H9 (cell line): Measurements from ENCODE around the gene SHISA7. TPM values are rescaled to one million over a fixed set of nuclear protein-coding genes. Genes with fewer than 3 reads are reported as not detected.

ENCODE experiments used
- DNase-seq: peaks from one replicate; pipeline ENCODE4 v3.0.0-alpha.2; 2017
- H2AFZ ChIP-seq: one replicate; pipeline ENCODE4 v1.6.1; 2013; ENCODE audit warnings: mild to moderate bottlenecking, low read length, control low read depth, moderate library complexity
- H2AK5ac ChIP-seq: 2 replicates; pipeline ENCODE4 v1.6.1; 2013; ENCODE audit warnings: low read length, control low read depth, mixed read lengths; ENCODE audit not compliant: insufficient read length
- H2BK120ac ChIP-seq: one replicate; pipeline ENCODE4 v1.6.1; 2013; ENCODE audit warnings: low read depth, mild to moderate bottlenecking, low read length, control low read depth, inconsistent platforms; ENCODE audit not compliant: poor library complexity, severe bottlenecking
- H2BK12ac ChIP-seq: 2 replicates; pipeline ENCODE4 v1.6.1; 2013; ENCODE audit warnings: low read length, control low read depth, mixed read lengths, low read depth; ENCODE audit not compliant: insufficient read length
- H2BK15ac ChIP-seq: 2 replicates; pipeline ENCODE4 v1.6.1; 2013; ENCODE audit warnings: low read depth, low read length, control low read depth
- H2BK20ac ChIP-seq: one replicate; pipeline ENCODE4 v1.6.1; 2013; ENCODE audit warnings: low read depth, mild to moderate bottlenecking, low read length, control low read depth, inconsistent platforms; ENCODE audit not compliant: poor library complexity, severe bottlenecking
- H2BK5ac ChIP-seq: 2 replicates; pipeline ENCODE4 v1.6.1; 2013; ENCODE audit warnings: low read length, control low read depth, mixed read lengths; ENCODE audit not compliant: insufficient read length
- H3K14ac ChIP-seq: 2 replicates; pipeline ENCODE4 v1.6.1; 2013; ENCODE audit warnings: low read length, control low read depth; ENCODE audit not compliant: insufficient read depth
- H3K18ac ChIP-seq: 2 replicates; pipeline ENCODE4 v1.6.1; 2013; ENCODE audit warnings: low read depth, mild to moderate bottlenecking, mixed read lengths, low read length, control low read depth; ENCODE audit not compliant: insufficient read length
- H3K23ac ChIP-seq: 2 replicates; pipeline ENCODE4 v1.6.1; 2013; ENCODE audit warnings: low read length, control low read depth, mixed read lengths, low read depth; ENCODE audit not compliant: insufficient read length
- H3K23me2 ChIP-seq: 2 replicates; pipeline ENCODE4 v1.6.1; 2013; ENCODE audit warnings: low read depth, mild to moderate bottlenecking, mixed read lengths, low read length, control low read depth; ENCODE audit not compliant: insufficient read length, poor library complexity, severe bottlenecking
- H3K27ac ChIP-seq: 2 replicates; pipeline ENCODE4 v1.5.1; 2013; ENCODE audit warnings: low read length, control low read depth, mixed read lengths, low read depth; ENCODE audit not compliant: insufficient read length
- H3K27me3 ChIP-seq: 2 replicates; pipeline ENCODE4 v1.6.1; 2013; ENCODE audit warnings: low read length, control low read depth, inconsistent platforms; ENCODE audit not compliant: insufficient read depth
- H3K4ac ChIP-seq: 2 replicates; pipeline ENCODE4 v1.6.1; 2013; ENCODE audit warnings: low read depth, mild to moderate bottlenecking, control low read depth, inconsistent platforms, low read length, moderate library complexity
- H3K4me1 ChIP-seq: 2 replicates; pipeline ENCODE4 v1.6.1; 2013; ENCODE audit warnings: low read length, control low read depth, inconsistent platforms; ENCODE audit not compliant: insufficient read depth
- H3K4me2 ChIP-seq: 2 replicates; pipeline ENCODE4 v1.6.1; 2013; ENCODE audit warnings: low read length, control low read depth, mixed read lengths; ENCODE audit not compliant: insufficient read length, insufficient read depth
- H3K56ac ChIP-seq: 2 replicates; pipeline ENCODE4 v1.6.1; 2013; ENCODE audit warnings: low read depth, mild to moderate bottlenecking, mixed read lengths, low read length, control low read depth; ENCODE audit not compliant: insufficient read length
- H3K79me1 ChIP-seq: 2 replicates; pipeline ENCODE4 v1.6.1; 2013; ENCODE audit warnings: low read depth, mild to moderate bottlenecking, moderate library complexity, low read length, control low read depth, inconsistent platforms; ENCODE audit not compliant: insufficient read depth, poor library complexity, severe bottlenecking
- H3K79me2 ChIP-seq: 2 replicates; pipeline ENCODE4 v1.6.1; 2013; ENCODE audit warnings: low read length, control low read depth, inconsistent platforms; ENCODE audit not compliant: insufficient read depth
- H3K9ac ChIP-seq: 2 replicates; pipeline ENCODE4 v1.6.1; 2013; ENCODE audit warnings: low read length, control low read depth, mixed read lengths; ENCODE audit not compliant: insufficient read length; ENCODE audit errors: extremely low read depth
- H3K9me3 ChIP-seq: one replicate; pipeline ENCODE4 v1.6.1; 2013; ENCODE audit warnings: low read depth, low read length, inconsistent platforms; ENCODE audit not compliant: control insufficient read depth
- H3T11ph ChIP-seq: one replicate; pipeline ENCODE4 v1.6.1; 2013; ENCODE audit warnings: mild to moderate bottlenecking, low read length, control low read depth, inconsistent platforms
- H4K20me1 ChIP-seq: one replicate; pipeline ENCODE4 v1.6.1; 2013; ENCODE audit not compliant: control insufficient read depth, insufficient read length, insufficient read depth
- H4K5ac ChIP-seq: 2 replicates; pipeline ENCODE4 v1.6.1; 2013; ENCODE audit warnings: low read depth, mild to moderate bottlenecking, mixed read lengths, low read length, control low read depth; ENCODE audit not compliant: insufficient read length
- H4K8ac ChIP-seq: replicated peaks from 2 replicates; pipeline ENCODE4 v1.6.1; 2013; ENCODE audit warnings: low read length, control low read depth, mixed read lengths, low read depth; ENCODE audit not compliant: insufficient read length
- H4K91ac ChIP-seq: 2 replicates; pipeline ENCODE4 v1.6.1; 2013; ENCODE audit warnings: low read depth, mild to moderate bottlenecking, moderate library complexity, mixed read lengths, low read length, control low read depth; ENCODE audit not compliant: insufficient read length
- H3K27ac Mint-ChIP-seq, 3 experiments: 2 replicates in 2 of 3; 3 replicates in 1 of 3; pipeline ENCODE4 v1.8.0; 2020 to 2021; ENCODE audit warnings: mixed read lengths in 3 of 3, mild to moderate bottlenecking in 1 of 3, moderate library complexity in 1 of 3
- H3K27me3 Mint-ChIP-seq: 2 replicates; pipeline ENCODE4 v1.8.0; 2021; ENCODE audit warnings: low read depth, mild to moderate bottlenecking, moderate library complexity, mixed read lengths
- H3K36me3 Mint-ChIP-seq, 3 experiments: 2 replicates in 2 of 3; 3 replicates in 1 of 3; pipeline ENCODE4 v1.8.0; 2020 to 2021; ENCODE audit warnings: low read depth in 3 of 3, mixed read lengths in 3 of 3; ENCODE audit not compliant: insufficient read depth in 1 of 3
- H3K4me1 Mint-ChIP-seq, 2 experiments: 2 replicates each; pipeline ENCODE4 v1.8.0; 2020; ENCODE audit warnings: mixed read lengths in 2 of 2
- H3K4me3 Mint-ChIP-seq, 2 experiments: 2 replicates in 1 of 2; 3 replicates in 1 of 2; pipeline ENCODE4 v1.8.0; 2020 to 2021; ENCODE audit warnings: mild to moderate bottlenecking in 2 of 2, mixed read lengths in 2 of 2, moderate library complexity in 1 of 2
- H3K9me3 Mint-ChIP-seq, 2 experiments: 2 replicates in 1 of 2; 3 replicates in 1 of 2; pipeline ENCODE4 v1.8.0; 2020; ENCODE audit warnings: mild to moderate bottlenecking in 2 of 2, mixed read lengths in 2 of 2, moderate library complexity in 1 of 2
- WGBS: extraction: QIAGEN DNeasy Blood & Tissue Kit; methylation state at CpG from one replicate; pipeline ENCODE4 v1.1.7; 2013; ENCODE audit warnings: missing lambda C conversion rate, low lambda C conversion rate, mixed read lengths; ENCODE audit not compliant: insufficient read length; ENCODE audit errors: extremely low coverage; 5-methylcytosine and 5-hydroxymethylcytosine counted together
- total RNA-seq: library from RNA; stranded (reverse); gene quantifications from 2 replicates; pipeline ENCODE4 v1.2.1, GENCODE V29; 2021
- TF ChIP-seq, protein P1 (sequence below): fragments of 200-600 bp; sonication (generic); conservative IDR thresholded peaks from 3 replicates; pipeline ENCODE4 v1.8.0; 2021; ENCODE audit warnings: antibody characterized with exemption, mild to moderate bottlenecking

The SHISA7 gene
- total RNA-seq, 1 experiment from 2014 or later: 0.31 TPM

DNA sequence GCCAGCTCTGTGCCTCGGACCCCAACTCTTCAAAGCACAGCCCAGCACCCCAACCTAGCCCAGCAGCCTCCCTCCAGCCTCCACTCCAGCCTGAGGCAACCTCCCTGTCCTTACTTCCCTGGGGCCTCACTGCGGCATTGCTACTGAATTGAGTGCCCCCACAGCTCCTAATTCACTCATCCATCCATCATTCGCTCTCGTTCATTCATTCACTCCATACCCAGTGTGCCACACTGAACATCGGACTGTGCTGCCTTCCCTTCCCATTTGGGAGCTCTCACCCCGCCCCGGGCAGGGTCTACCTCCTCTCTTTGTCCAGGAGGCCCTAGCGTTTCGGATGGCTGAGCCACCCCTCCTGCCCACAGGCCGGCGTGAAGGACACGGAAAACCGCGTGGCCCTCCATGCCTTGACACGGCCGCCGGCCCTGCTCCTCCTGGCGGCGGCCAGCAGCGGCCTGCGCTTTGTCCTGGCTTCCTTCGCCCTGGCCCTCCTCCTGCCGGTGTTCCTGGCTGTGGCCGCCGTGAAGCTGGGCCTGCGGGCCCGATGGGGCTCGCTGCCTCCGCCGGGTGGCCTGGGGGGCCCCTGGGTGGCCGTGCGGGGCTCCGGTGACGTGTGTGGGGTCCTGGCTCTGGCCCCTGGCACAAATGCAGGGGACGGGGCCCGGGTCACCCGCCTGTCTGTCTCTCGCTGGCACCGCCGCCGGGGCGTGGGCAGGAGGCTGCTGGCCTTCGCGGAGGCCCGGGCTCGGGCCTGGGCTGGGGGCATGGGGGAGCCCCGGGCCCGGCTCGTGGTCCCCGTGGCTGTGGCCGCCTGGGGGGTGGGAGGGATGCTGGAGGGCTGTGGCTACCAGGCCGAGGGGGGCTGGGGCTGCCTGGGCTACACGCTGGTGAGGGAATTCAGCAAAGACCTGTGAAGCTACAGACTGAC is 43.2 kb upstream of the SHISA7 start:
- no peak for DNase-seq
- H3K27ac ChIP-seq: no peak overlapping the region

More for the DNA sequence above, 43.2 kb upstream of the SHISA7 start:
- H3K4ac ChIP-seq: no peak overlapping the region
- no peak overlapping the region for H3K18ac ChIP-seq
- no peak overlapping the region for H2BK15ac ChIP-seq
- no peak overlapping the region for H3K4me2 ChIP-seq
- peak overlapping the region in 2 of 3 experiments; percentile 8 to 64; a peak in 4 of 7 replicates for H3K27ac Mint-ChIP-seq
- no peak overlapping the region for H3T11ph ChIP-seq
- no peak overlapping the region for H3K14ac ChIP-seq
- H3K4me1 Mint-ChIP-seq: peaks cover 14 to 35% of the 10 kb centered on the region in 2 experiments
- no peaks in the 10 kb centered on the region for H3K79me2 ChIP-seq
- peaks cover 8% of the 10 kb centered on the region for H3K23me2 ChIP-seq
- H2BK12ac ChIP-seq: no peak overlapping the region
- H4K91ac ChIP-seq: no peak overlapping the region
- H3K79me1 ChIP-seq: no peaks in the 10 kb centered on the region
- no peaks in the 10 kb centered on the region for H4K20me1 ChIP-seq
- H3K23ac ChIP-seq: no peak overlapping the region
- no peak overlapping the region for H2BK5ac ChIP-seq
- no peaks in the 10 kb centered on the region for H3K9me3 Mint-ChIP-seq
- H3K36me3 Mint-ChIP-seq: peaks cover 0 to 8% (median 2%) of the 10 kb centered on the region in 3 experiments; a peak in 5 of 7 replicates
- no peaks in the 10 kb centered on the region for H3K27me3 ChIP-seq
- H3K56ac ChIP-seq: no peak overlapping the region
- H2AFZ ChIP-seq: no peak overlapping the region
- no peak overlapping the region for H2AK5ac ChIP-seq
- no peak overlapping the region for H4K8ac ChIP-seq
- H3K27me3 Mint-ChIP-seq: peaks cover 3% of the 10 kb centered on the region; the same call in 1 of the 2 replicates
- no peak overlapping the region for H2BK120ac ChIP-seq
- no peak overlapping the region for H3K9ac ChIP-seq
- no CpG with 5 or more reads among the region's 53 CpGs for WGBS
- H4K5ac ChIP-seq: no peak overlapping the region
- H3K4me3 Mint-ChIP-seq: peak overlapping the region; percentile 86 to 93
- no peak overlapping the region for H2BK20ac ChIP-seq
- H3K4me1 ChIP-seq: peaks cover 3% of the 10 kb centered on the region
- no peaks in the 10 kb centered on the region for H3K9me3 ChIP-seq
- TF ChIP-seq, protein P1, sequence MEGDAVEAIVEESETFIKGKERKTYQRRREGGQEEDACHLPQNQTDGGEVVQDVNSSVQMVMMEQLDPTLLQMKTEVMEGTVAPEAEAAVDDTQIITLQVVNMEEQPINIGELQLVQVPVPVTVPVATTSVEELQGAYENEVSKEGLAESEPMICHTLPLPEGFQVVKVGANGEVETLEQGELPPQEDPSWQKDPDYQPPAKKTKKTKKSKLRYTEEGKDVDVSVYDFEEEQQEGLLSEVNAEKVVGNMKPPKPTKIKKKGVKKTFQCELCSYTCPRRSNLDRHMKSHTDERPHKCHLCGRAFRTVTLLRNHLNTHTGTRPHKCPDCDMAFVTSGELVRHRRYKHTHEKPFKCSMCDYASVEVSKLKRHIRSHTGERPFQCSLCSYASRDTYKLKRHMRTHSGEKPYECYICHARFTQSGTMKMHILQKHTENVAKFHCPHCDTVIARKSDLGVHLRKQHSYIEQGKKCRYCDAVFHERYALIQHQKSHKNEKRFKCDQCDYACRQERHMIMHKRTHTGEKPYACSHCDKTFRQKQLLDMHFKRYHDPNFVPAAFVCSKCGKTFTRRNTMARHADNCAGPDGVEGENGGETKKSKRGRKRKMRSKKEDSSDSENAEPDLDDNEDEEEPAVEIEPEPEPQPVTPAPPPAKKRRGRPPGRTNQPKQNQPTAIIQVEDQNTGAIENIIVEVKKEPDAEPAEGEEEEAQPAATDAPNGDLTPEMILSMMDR: no peak
